Testis (tissue), 2 donors: ENCODE data around the gene SMIM35.

Experiments used
- POLR2A ChIP-seq: fragments of 450-650 bp; IDR thresholded peaks from one replicate; pipeline ENCODE4 v1.6.1; 2017; ENCODE audit warnings: antibody characterized with exemption, mild to moderate bottlenecking, moderate library complexity
- TF ChIP-seq, protein P1 (sequence below), 3 experiments: fragments of 450-650 bp in 2 of 3; fragments of 200-600 bp in 1 of 3; sonication (generic) in 1 of 3; IDR thresholded peaks; one replicate each; pipeline ENCODE4 v1.5.1; 2016 to 2019; ENCODE audit warnings: antibody characterized with exemption in 3 of 3, mild to moderate bottlenecking in 2 of 3, moderate library complexity in 1 of 3

DNA sequence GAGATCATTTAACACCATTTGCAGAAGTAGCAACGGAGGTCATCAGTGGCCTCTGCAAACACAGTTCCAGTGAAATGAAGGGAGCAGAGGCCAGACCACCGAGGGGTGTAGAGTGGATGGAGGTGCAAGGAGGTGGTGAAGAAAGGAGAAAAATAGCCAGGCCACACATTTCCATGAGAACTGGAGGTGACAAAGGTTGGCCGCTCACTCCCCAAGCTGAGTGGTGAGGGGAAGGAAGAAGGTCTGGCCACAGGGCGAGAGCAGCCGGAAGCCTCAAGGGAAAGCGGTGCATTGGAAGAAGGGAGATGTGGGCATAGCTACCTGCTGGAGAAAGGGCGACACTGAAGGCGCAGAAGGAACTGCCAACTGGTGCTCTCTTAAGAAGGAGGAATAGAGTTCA, 30.0 kb downstream of the SMIM35 start:
- TF ChIP-seq, protein P1, sequence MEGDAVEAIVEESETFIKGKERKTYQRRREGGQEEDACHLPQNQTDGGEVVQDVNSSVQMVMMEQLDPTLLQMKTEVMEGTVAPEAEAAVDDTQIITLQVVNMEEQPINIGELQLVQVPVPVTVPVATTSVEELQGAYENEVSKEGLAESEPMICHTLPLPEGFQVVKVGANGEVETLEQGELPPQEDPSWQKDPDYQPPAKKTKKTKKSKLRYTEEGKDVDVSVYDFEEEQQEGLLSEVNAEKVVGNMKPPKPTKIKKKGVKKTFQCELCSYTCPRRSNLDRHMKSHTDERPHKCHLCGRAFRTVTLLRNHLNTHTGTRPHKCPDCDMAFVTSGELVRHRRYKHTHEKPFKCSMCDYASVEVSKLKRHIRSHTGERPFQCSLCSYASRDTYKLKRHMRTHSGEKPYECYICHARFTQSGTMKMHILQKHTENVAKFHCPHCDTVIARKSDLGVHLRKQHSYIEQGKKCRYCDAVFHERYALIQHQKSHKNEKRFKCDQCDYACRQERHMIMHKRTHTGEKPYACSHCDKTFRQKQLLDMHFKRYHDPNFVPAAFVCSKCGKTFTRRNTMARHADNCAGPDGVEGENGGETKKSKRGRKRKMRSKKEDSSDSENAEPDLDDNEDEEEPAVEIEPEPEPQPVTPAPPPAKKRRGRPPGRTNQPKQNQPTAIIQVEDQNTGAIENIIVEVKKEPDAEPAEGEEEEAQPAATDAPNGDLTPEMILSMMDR (IDR thresholded peaks at IDR 0.05): no peak
- no peak for TF ChIP-seq POLR2A
